Esophagus (tissue), 2 donors: ENCODE results near the gene PPP1R3G. TPM values are rescaled to one million over a fixed set of nuclear protein-coding genes. Genes with fewer than 3 reads are reported as not detected.
A peak's percentile ranks its signal among the peaks of the same experiment; 100 is the strongest.

Experiments
- H3K27ac ChIP-seq, 2 donors: one replicate each; pipeline ENCODE4 v1.5.1; 2013; ENCODE audit warnings: low read depth in 2 of 2, mild to moderate bottlenecking in 2 of 2, inconsistent platforms in 1 of 2, low read length in 1 of 2, moderate library complexity in 1 of 2
- H3K27me3 ChIP-seq, 2 donors: one replicate each; pipeline ENCODE4 v1.6.1; 2013; ENCODE audit warnings: low read length in 2 of 2, control low read depth in 1 of 2, mild to moderate bottlenecking in 1 of 2; ENCODE audit not compliant: insufficient read depth in 2 of 2, control insufficient read depth in 1 of 2
- H3K36me3 ChIP-seq, 2 donors: one replicate each; pipeline ENCODE4 v1.6.1; 2013; ENCODE audit warnings: low read length in 1 of 2; ENCODE audit not compliant: control insufficient read depth in 2 of 2, insufficient read depth in 2 of 2
- H3K4me1 ChIP-seq, 2 donors: one replicate each; pipeline ENCODE4 v1.6.1; 2013; ENCODE audit warnings: low read length in 1 of 2; ENCODE audit not compliant: control insufficient read depth in 2 of 2, insufficient read depth in 2 of 2
- H3K4me3 ChIP-seq, 2 donors: one replicate each; pipeline ENCODE4 v1.5.1; 2013; ENCODE audit warnings: low read length in 2 of 2, mild to moderate bottlenecking in 2 of 2, low read depth in 1 of 2, moderate library complexity in 1 of 2
- H3K9me3 ChIP-seq, 2 donors: one replicate each; pipeline ENCODE4 v1.6.1; 2013; ENCODE audit warnings: mild to moderate bottlenecking in 2 of 2, low read depth in 1 of 2, low read length in 1 of 2, moderate library complexity in 1 of 2; ENCODE audit not compliant: control insufficient read depth in 2 of 2, insufficient read depth in 1 of 2
- WGBS, 2 donors: extraction: QIAGEN DNeasy Blood & Tissue Kit; methylation state at CpG; one replicate each; pipeline ENCODE4 v1.1.7; 2013; 5-methylcytosine and 5-hydroxymethylcytosine counted together
- polyA plus RNA-seq, 2 donors: library from polyadenylated mRNA; stranded (reverse); fragments of 200-250 nt; gene quantifications; one replicate each; pipeline ENCODE4 v1.2.3, GENCODE V29; 2013
- donor health status: healthy with polysubstance abuse.
- donor health status: Bipolar disorder and iron deficiency.

The PPP1R3G gene
- polyA plus RNA-seq, 2 donors, result 0.92 to 2.2 TPM

- no peaks in the 10 kb centered on the region for H3K36me3 ChIP-seq
- 85 to 88% methylated on average over 10 of the region's 10 CpGs for WGBS, 2 donors
- H3K9me3 ChIP-seq, result no peaks in the 10 kb centered on the region
- H3K27ac ChIP-seq, result no peak overlapping the region
- H3K4me3 ChIP-seq, result no peak overlapping the region
- H3K27me3 ChIP-seq, result no peaks in the 10 kb centered on the region
- H3K4me1 ChIP-seq, result no peaks in the 10 kb centered on the region
Observed at GRCh38 chr6:5130135-5130866, 45.2 kb downstream of the PPP1R3G start.

DNA sequence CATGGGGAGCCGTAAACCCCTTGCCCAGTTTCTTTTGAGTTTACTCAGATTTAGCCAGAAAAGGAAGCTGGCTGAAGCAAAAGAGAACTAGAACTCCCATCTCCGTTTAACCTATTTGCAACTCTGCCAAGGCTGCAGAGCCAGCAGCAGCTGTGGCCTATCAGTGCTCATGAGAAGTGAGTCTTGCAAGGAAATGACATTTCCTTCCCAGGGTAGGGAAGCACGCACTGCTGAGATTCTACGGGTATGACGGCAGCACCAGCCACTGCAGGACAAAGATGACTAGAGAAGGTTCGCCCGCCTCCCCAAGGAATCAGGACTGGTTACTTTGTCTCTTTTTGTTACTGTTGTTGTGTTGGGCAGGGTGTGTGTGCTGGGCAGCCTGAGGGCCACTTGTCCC lies 47.6 kb downstream of the PPP1R3G start:
- Histone ChIP-seq H3K36me3 (no peaks in the 10 kb centered on the region), H3K9me3 (no peaks in the 10 kb centered on the region), H3K4me1 (no peaks in the 10 kb centered on the region), H3K27me3 (no peaks in the 10 kb centered on the region), H3K4me3 (no peak overlapping the region), H3K27ac (peak overlapping the region in 1 of 2 donors; percentile 50)
- WGBS, 2 donors, result 51 to 67% methylated on average over 7 of the region's 7 CpGs

GRCh38 chr6:5133943-5134342 lies 48.8 kb downstream of the PPP1R3G start:
- H3K27ac ChIP-seq, result no peak overlapping the region
- no peak overlapping the region for H3K4me3 ChIP-seq
- H3K27me3 ChIP-seq, result no peaks in the 10 kb centered on the region
- no peaks in the 10 kb centered on the region for H3K4me1 ChIP-seq
- no peaks in the 10 kb centered on the region for H3K36me3 ChIP-seq
- WGBS, 2 donors, result 71 to 74% methylated on average over 2 of the region's 2 CpGs
- H3K9me3 ChIP-seq, result no peaks in the 10 kb centered on the region

DNA sequence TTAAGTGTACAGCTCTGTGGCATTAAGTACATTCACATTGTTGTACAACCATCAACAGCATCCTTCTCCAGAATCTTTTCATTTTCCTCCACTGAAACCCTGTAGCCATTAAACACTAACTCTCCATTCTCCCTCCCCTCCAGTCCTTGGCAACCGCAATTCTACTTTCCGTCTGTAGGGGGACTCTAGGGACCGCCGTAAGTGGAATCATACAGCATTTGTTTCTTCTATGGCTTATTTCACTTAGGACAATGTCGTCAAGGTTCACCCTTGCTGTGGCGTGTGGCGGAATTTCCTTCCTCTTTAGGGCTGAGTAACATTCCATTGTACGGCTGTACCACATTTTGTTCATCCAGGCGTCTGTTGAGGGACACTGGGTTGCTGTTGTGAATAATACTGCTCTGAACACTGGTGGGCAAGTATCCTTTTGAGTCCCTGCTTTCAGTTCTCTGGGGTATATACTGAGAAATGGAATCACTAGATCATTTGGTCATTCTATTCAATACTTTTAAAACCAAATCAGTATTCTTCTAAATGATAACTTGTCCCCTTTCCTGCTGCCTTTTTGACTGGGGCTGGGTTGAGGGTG lies 50.7 kb downstream of the PPP1R3G start:
- no peak overlapping the region for H3K4me3 ChIP-seq
- no peaks in the 10 kb centered on the region for H3K9me3 ChIP-seq
- H3K36me3 ChIP-seq, result no peaks in the 10 kb centered on the region
- no peak overlapping the region for H3K27ac ChIP-seq
- H3K4me1 ChIP-seq, result no peaks in the 10 kb centered on the region
- WGBS, 2 donors, result 68 to 74% methylated on average over 9 of the region's 9 CpGs
- no peaks in the 10 kb centered on the region for H3K27me3 ChIP-seq

DNA sequence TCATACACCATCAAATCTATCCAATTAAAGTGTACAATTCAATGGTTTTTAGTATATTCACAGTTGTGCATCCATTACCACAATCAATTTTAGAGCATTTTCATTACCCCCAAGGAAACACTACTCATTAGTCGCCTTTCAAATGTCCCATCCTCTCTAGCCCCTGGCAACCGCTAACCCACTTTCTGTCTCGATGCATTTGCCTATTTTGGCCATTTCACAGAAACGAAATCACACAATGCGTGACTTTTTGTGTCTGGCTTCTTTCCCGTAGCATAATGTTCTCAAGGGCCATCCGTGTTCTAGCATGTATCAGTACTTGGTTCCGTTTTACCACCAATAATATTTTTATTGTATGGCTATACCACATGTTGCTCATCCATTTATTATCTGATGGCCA lies 51.7 kb downstream of the PPP1R3G start:
- Histone ChIP-seq H3K27me3 (no peaks in the 10 kb centered on the region), H3K27ac (no peak overlapping the region), H3K9me3 (no peaks in the 10 kb centered on the region), H3K4me1 (no peaks in the 10 kb centered on the region), H3K36me3 (no peaks in the 10 kb centered on the region), H3K4me3 (no peak overlapping the region)
- WGBS, 2 donors, result 90 to 94% methylated on average over 8 of the region's 8 CpGs

Other genes starting within 250 kb of the PPP1R3G start
- 10 to 100 TPM in 1 of 2 donors, 1 to 10 TPM in 1; 6.9 to 15.3 TPM for gene RPP40, start 81.3 kb upstream of the PPP1R3G start, polyA plus RNA-seq
- 10 to 100 TPM; 10.3 to 12.8 TPM for gene LYRM4, start 175.6 kb downstream of the PPP1R3G start, polyA plus RNA-seq
- gene FARS2, start 176.2 kb downstream of the PPP1R3G start, polyA plus RNA-seq, result 10 to 100 TPM in 1 of 2 donors, 1 to 10 TPM in 1; 5.0 to 10.5 TPM